Measurements from ENCODE around the gene ZNF467. TPM values are rescaled to one million over a fixed set of nuclear protein-coding genes. Genes with fewer than 3 reads are reported as not detected.

ZNF467 gene
- total RNA-seq, 1 donor from 2014 or later, result 0.17 TPM

DNA sequence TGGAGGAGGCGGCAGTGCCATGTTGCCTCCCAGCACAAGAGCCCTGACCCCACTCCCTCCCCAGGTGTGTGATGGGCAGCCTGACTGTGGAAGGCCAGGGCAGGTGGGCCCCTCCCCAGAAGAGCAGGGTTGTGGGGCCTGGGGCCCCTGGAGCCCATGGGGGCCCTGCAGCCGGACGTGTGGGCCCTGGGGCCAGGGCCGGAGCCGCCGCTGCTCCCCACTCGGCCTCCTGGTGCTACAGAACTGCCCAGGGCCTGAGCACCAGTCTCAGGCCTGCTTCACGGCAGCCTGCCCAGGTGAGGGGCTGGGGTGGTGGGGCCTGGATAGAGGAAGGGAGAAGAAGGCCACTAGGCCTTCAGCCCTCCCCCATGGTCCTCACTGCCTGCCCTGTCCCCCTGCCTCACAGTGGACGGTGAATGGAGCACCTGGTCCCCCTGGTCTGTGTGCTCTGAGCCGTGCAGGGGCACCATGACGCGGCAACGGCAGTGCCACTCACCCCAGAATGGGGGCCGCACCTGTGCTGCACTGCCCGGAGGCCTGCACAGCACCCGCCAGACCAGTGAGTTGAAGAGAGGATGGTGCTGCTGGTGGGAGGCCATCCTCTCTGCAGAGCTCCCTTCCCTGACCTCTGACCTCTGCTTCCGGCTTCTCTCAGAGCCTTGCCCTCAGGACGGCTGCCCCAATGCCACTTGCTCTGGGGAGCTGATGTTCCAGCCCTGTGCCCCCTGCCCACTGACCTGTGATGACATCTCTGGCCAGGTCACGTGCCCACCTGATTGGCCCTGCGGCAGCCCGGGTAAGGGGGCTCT lies 18.2 kb upstream of the ZNF467 start:
- H3K27me3 Mint-ChIP-seq (ENCODE audit: insufficient read depth, low read depth), result peaks cover 10% of the 10 kb centered on the region
- H2AFZ ChIP-seq (replicated peaks), result no peak overlapping the region
- no peak overlapping the region for H3K27ac Mint-ChIP-seq
- no peak overlapping the region for H3K4me2 ChIP-seq
- no peak for DNase-seq (ENCODE audit: low spot score)
- no peaks in the 10 kb centered on the region for H3K4me1 ChIP-seq
- H3K4me1 Mint-ChIP-seq, result peaks cover 24% of the 10 kb centered on the region
- TF ChIP-seq EZH2phosphoT487 (IDR thresholded peaks at IDR 0.05), result no peak
- TF ChIP-seq, protein P1, sequence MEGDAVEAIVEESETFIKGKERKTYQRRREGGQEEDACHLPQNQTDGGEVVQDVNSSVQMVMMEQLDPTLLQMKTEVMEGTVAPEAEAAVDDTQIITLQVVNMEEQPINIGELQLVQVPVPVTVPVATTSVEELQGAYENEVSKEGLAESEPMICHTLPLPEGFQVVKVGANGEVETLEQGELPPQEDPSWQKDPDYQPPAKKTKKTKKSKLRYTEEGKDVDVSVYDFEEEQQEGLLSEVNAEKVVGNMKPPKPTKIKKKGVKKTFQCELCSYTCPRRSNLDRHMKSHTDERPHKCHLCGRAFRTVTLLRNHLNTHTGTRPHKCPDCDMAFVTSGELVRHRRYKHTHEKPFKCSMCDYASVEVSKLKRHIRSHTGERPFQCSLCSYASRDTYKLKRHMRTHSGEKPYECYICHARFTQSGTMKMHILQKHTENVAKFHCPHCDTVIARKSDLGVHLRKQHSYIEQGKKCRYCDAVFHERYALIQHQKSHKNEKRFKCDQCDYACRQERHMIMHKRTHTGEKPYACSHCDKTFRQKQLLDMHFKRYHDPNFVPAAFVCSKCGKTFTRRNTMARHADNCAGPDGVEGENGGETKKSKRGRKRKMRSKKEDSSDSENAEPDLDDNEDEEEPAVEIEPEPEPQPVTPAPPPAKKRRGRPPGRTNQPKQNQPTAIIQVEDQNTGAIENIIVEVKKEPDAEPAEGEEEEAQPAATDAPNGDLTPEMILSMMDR (IDR thresholded peaks at IDR 0.05), result no peak
- no peak for TF ChIP-seq EZH2 (IDR thresholded peaks at IDR 0.05)
- H3K9me3 Mint-ChIP-seq, result no peaks in the 10 kb centered on the region
- H3K79me2 ChIP-seq (ENCODE audit: low read depth), result no peaks in the 10 kb centered on the region
- no peak overlapping the region for H3K4me3 Mint-ChIP-seq
- peaks cover 61% of the 10 kb centered on the region for H3K27me3 ChIP-seq
- H4K20me1 ChIP-seq (ENCODE audit: low read depth), result no peaks in the 10 kb centered on the region
- no peaks in the 10 kb centered on the region for H3K36me3 Mint-ChIP-seq
- no peaks in the 10 kb centered on the region for H3F3A ChIP-seq (ENCODE audit: low read depth)
- no peaks in the 10 kb centered on the region for H3K9me3 ChIP-seq (ENCODE audit: low read depth)
- no peak overlapping the region for H3K4me3 ChIP-seq
- no peaks in the 10 kb centered on the region for H3K36me3 ChIP-seq
- H3K9ac ChIP-seq, result no peak overlapping the region
- no peak overlapping the region for H3K27ac ChIP-seq

DNA sequence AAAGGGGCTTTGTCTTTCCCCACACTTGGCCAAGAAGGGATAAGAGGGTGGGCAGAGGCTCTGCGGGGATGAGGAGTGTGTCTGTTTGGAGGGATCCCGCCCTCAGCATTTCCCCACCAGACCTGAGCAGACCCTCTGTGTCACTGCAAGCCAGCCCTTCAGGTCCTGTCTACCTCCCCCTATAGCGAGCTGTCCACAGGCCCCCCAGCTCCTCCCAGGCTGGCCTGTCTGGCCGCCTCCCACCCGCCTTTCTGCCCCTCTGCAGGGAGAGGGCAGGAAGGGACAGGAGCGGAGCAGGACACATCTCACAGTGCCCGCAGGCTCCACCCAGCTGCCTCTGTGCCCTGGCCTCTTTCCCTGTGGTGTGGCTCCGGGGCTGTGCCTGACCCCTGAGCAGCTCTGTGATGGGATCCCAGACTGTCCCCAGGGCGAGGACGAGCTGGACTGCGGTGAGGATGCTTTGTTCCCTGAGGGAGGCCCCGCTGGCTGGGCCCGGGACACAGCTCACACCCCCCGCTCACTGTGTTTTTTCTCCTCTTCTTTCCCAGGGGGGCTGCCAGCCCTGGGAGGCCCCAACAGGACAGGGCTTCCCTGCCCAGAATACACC lies 17.5 kb upstream of the ZNF467 start:
- Mint-ChIP-seq H3K27me3 (ENCODE audit: insufficient read depth, low read depth) (peaks cover 10% of the 10 kb centered on the region), H3K27ac (no peak overlapping the region), H3K9me3 (no peaks in the 10 kb centered on the region), H3K4me1 (peaks cover 24% of the 10 kb centered on the region), H3K4me3 (peak overlapping the region; percentile 41), H3K36me3 (no peaks in the 10 kb centered on the region)
- H3K9ac ChIP-seq, result no peak overlapping the region
- no peak overlapping the region for H3K27ac ChIP-seq
- H3K9me3 ChIP-seq (ENCODE audit: low read depth), result no peaks in the 10 kb centered on the region
- DNase-seq (ENCODE audit: low spot score), result no peak
- no peaks in the 10 kb centered on the region for H3K36me3 ChIP-seq
- no peaks in the 10 kb centered on the region for H4K20me1 ChIP-seq (ENCODE audit: low read depth)
- TF ChIP-seq EZH2phosphoT487 (IDR thresholded peaks at IDR 0.05) (no peak), EZH2 (IDR thresholded peaks at IDR 0.05) (no peak)
- TF ChIP-seq, protein P1 (IDR thresholded peaks at IDR 0.05), result no peak
- H3K79me2 ChIP-seq (ENCODE audit: low read depth), result no peaks in the 10 kb centered on the region
- peak overlapping the region; percentile 72 for H3K4me2 ChIP-seq
- H3F3A ChIP-seq (ENCODE audit: low read depth), result no peaks in the 10 kb centered on the region
- peaks cover 66% of the 10 kb centered on the region for H3K27me3 ChIP-seq
- H2AFZ ChIP-seq (replicated peaks), result peak overlapping the region; percentile 90
- no peaks in the 10 kb centered on the region for H3K4me1 ChIP-seq
- no peak overlapping the region for H3K4me3 ChIP-seq

DNA sequence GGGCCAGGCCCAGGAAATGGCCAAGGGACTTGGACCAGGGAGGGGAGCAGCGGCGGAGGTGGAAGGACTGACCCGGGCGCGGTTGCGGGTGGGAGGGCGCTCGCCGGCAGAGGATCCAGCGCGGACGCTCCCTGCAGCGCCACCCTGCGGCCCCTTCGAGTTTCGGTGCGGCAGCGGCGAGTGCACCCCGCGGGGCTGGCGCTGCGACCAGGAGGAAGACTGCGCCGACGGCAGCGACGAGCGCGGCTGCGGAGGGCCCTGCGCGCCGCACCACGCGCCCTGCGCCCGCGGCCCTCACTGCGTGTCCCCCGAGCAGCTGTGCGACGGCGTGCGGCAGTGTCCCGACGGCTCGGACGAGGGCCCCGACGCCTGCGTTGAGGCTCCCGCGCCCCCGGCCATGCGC lies 16.8 kb upstream of the ZNF467 start:
- peaks cover 7% of the 10 kb centered on the region for H3K27me3 Mint-ChIP-seq (ENCODE audit: insufficient read depth, low read depth)
- Histone ChIP-seq H3K9me3 (ENCODE audit: low read depth) (no peaks in the 10 kb centered on the region), H3K27me3 (peaks cover 66% of the 10 kb centered on the region), H3K4me3 (peak overlapping the region; percentile 33), H3K36me3 (no peaks in the 10 kb centered on the region), H3K27ac (no peak overlapping the region), H4K20me1 (ENCODE audit: low read depth) (no peaks in the 10 kb centered on the region), H3K4me2 (peak overlapping the region; percentile 72), H3F3A (ENCODE audit: low read depth) (no peaks in the 10 kb centered on the region), H3K4me1 (no peaks in the 10 kb centered on the region), H3K79me2 (ENCODE audit: low read depth) (no peaks in the 10 kb centered on the region), H3K9ac (no peak overlapping the region), H2AFZ (replicated peaks) (peak overlapping the region; percentile 90)
- no peak overlapping the region for H3K27ac Mint-ChIP-seq
- peak; percentile 86 for DNase-seq (ENCODE audit: low spot score)
- H3K36me3 Mint-ChIP-seq, result no peaks in the 10 kb centered on the region
- H3K9me3 Mint-ChIP-seq, result no peaks in the 10 kb centered on the region
- peaks cover 21% of the 10 kb centered on the region for H3K4me1 Mint-ChIP-seq
- peak overlapping the region; percentile 67 for H3K4me3 Mint-ChIP-seq
- TF ChIP-seq, protein P1 (IDR thresholded peaks at IDR 0.05), result peak; percentile 75
- TF ChIP-seq EZH2 (IDR thresholded peaks at IDR 0.05) (peak; percentile 42), EZH2phosphoT487 (IDR thresholded peaks at IDR 0.05) (peak; percentile 52)
